DMS153 (cell line): ENCODE results near the gene PITHD1.
"Not testable (repeated sequence)": the region's sequence is repeated elsewhere in the genome, so short reads cannot be mapped to it uniquely, and the experiment has no call there.

Experiments used
- DNase-seq: peaks from one replicate; lab custom pipeline; 2025; lab: John Stamatoyannopoulos, UW

PITHD1 gene

DNA sequence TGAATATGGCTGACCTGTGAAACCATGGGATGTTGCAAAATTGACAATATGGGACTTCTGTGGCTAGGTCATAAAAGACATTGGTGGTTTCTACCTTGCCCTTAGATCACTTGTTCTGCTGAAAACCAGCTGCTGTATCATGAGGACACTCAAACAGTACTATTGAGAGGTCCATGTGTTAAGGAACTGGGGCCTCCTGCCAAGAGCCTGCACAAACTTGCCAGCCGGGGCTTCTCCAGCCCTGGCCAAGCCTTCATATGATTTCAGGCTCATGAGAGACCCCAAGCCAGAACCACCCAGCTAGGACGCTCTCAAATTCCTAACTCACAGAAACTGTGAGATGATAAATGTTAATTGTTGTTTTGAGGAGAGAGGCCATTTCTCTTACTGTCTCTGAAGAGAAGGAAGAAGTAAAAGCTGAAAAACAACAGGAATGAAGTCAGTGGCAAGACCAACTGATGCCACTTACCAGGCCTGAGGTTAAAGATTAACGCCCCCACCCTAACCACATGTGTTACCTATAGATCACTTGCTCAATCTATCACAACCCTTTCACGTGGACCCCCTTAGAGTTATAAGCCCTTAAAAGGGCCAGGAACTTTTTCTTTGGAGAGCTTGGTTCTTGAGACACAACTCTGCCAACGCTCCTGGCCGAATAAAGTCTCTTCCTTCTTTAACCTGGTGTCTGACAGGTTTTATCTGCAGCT lies 3.9 kb upstream of the PITHD1 start:
- no peak for DNase-seq

DNA sequence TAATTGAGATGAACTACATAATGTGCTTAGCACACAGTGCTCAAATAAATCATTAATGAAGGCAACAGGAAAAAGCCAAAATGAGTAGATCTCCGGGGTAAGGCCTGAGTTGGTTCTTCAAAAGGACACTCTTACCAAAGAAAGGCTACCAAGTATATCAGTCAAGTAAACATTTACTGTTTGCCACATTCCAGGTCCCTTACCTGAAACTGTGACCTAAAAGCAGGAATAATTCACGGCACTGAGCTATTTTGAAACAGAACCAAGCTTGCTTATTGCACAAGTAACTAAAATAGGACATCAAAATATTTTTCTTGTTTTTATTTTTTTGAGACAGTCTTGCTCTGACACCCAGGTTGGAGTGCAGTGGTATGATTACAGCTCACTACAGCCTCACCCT lies 2.0 kb upstream of the PITHD1 start:
- DNase-seq = no peak

DNA sequence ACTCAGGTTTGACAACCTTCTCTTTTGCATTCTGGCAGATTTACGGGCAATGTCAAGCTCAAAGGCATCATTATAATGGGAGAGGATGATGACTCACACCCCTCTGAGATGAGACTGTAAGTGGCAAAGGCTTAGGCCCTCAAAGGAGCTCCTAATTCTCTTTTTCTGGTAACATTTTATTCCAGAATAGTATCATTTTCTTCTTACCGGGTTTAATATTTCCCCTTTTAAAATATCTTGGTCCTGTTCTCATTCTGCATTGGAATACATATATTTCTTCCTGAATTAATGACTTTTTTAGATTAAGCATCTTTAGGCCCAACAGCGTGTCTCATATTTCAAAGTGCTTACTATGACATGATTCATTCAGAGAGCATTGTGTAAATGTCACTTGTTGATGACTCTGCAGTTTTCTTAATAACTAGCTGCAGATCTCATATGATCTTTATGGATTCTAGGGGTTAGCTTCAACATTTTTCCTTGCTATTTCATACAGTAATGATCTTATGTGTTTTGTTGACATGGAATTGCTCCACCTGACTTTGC lies 1.7 kb downstream of the PITHD1 start:
- DNase-seq = no peak

DNA sequence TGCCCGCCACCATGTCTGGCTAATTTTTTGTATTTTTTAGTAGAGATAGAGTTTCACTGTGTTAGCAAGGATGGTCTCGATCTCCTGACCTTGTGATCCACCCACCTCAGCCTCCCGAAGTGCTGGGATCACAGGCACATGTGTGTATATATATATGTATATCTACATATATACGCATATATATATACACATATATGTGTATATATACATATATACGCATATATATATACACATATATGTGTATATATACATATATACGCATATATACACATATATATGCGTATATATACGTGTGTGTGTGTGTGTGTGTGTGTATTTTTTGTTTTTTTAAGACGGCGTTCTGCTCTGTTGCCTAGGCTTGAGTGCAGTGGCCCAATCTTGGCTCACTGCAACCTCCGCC lies 4.9 kb downstream of the PITHD1 start:
- not testable (repeated sequence) for DNase-seq

DNA sequence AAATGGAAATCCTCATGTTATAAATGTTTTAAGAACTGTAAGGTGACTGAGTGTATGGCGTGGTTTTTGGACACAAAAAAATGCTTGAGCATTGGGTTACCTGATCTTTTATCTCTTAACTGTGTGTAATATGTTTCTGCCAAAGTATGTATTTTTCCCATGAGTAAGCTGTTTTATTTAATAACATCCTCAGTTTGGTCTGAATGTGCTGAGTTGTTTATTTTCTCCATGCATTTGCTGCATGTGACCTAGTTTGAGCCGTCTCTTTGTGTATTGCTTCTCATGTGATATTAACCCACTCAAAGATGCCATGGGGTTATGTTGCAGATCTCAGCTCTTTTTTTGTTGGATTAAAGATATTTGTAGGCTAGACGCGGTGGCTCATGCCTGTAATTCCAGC lies 6.6 kb downstream of the PITHD1 start:
- DNase-seq = no peak

DNA sequence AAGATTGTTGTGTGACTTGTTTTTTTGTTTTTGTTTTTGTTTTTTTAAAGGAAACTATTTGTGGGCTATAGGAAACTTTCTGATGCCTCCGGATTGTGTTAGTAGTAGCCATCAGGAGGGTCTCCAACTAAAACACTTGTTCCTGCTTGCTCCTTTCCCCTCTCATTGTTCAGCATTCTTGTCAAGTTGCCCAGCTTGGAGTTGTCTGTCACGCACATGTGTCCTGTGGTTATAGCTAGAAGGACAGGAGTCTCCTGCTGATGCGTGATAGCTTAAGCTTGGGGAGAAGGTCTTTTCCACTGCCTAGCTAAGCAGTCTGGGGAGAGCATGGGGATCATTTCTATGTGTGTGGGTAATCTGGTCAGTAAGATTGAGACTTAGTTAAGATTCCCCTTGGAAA lies 9.5 kb downstream of the PITHD1 start:
- DNase-seq = no peak

DNA sequence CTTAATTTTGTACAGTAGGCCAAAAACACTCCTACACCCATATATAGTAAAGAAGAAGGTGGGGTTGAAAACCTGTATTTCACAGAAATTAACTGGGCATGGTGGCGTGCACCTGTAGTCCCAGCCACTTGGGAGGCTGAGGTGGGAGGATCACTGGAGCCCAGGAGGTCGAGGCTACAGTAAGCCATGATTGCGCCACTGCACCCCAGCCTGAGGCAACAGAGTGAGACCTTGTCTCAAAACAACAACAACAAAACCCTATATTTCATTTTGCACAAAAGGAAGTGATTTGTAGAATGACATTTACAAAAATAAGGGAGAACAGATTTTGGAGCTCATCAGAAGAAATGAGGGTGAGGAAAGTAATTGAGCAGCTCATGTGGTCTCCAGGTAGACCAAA lies 10.5 kb downstream of the PITHD1 start:
- DNase-seq = no peak

DNA sequence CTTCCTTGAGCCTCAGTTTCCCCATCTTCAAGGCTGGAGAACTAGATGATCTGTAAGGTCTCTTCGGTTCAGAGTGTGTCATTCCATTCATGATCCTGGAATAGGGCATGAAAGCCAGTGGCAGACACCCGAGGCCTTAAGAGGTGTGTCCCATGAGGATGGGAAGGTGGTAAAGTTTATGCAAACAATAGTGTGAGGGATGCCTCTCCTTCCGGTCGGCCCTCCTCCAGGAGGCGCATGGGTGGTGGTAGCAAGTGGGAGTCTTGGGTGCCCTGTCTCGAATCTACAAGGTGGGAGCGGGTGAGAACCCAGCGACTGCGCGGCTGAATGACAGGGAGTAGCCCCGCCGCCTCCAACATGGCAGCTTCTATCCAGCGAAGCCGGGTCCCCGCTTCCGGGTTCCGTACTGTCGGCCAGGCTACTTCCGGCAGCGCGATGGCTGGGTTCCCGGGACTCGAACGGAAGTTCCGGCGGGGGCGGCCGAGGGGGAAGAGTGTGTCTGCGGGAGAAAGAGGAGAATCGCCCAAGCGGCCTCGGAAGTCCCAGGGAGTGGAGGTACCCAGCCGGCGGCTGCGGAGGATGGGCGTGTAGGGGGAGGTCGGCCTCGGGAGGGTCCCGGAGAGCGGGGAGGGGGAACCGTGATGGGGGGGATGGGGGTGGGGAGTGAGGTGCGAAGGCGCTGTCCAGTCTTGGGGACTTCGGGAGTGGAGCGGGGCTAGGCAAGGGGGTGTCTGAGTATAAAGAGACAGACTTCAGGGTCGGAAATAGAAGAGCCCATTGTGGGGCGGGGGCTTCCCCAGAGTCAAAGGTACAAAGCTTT lies 12.7 kb downstream of the PITHD1 start, which contains the start of gene LYPLA2:
LYPLA2 (plus strand) TSS at position 450 of the 820 bp plus-strand sequence. CDS start 1,538 bp downstream, outside the sequence.
- peak; percentile 86 for DNase-seq

DNA sequence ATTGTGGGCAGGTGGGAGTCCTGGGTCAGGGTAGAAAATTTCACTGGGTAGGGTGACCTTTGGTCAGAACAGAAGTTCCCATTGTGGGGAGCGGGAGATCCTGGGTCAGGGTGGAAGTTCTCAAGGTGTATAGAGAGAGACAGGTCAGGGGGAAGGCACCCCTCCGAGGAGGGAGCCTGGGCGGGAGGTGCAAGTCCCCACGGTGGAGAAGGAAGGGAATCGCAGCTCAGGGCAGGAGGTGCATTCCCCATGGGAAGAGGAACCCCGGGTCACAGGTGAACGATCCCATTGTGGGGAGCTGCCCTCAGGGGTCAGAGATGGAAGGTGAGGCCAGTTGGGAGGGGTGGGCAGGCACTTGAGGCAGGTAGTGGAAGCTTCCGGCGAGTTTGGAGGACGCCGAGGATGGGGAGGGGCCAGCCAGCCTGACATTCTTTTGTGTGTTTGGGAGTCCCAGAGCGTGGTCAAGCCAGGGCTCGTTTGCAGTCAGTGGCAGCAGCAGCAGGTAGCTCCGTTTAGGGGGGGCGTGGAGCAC lies 13.4 kb downstream of the PITHD1 start:
- no peak for DNase-seq

DNA sequence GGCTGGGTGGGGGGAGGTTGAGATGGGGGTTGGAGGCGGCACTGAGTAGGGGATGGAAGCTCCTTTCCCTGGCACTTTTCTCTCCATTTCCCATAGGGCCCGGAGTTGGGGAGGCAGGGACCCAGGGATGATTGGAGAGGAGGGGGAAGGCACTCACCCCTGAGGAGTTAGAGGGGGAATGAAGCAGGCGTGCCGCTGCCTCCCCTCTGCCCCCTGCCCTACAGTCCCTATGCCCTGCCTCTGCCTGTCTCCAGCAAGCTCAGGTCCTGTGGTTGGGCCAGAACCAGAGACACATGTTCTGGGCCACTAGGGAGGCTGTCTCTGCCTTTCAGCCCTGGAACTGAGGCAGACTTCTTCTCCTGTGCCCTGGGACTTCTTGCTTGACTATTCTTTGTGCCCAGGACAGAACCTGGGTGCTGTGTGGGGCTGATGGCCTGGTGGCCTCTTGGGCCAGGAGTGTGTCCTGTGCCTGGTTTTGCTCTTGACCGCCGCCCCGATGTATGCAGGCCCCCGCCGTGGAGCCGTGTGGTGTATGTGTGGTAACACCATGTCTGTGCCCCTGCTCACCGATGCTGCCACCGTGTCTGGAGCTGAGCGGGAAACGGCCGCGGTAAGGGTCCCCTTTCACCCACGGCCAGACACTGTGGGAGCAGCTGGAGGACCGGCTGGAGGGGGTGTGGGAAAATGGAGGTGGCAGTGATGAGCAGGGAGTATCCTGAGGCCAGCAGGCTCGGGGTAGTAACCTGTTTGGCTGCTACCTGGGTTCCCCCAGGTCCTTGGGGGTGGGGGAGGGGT lies 14.1 kb downstream of the PITHD1 start:
- DNase-seq = no peak

DNA sequence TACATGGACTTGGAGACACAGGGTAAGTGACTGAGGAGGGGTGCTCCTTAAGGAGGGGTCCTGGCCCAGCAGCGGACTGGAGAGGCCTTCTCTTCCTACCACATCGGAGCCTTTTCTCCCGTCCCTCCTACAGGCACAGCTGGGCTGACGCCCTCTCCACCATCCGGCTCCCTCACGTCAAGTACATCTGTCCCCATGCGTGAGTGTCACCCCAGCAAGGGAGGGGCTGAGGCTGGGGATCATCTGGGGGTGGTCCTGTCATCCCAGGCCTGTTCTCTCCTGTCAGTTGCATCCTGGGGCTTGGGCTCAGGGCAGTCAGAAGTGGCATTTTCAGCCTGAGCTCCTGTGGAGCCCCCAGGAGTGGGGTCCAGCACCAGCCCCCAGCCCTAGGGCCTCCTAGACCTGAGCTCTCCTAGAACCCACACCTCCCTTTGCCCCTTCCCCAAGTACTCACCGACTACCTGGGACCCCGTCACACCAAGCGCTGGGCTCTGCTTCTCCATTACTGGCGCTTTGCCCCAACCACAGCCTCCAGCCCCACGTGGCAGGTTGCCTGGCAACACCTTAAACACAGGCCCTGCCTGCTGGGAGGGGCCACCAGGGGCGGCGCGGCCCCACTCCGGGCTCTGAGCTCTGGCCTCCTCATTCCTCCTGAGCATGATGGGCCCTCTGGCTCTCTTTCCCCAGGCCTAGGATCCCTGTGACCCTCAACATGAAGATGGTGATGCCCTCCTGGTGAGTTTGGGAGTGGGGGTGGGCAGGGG lies 15.0 kb downstream of the PITHD1 start:
- no peak for DNase-seq

DNA sequence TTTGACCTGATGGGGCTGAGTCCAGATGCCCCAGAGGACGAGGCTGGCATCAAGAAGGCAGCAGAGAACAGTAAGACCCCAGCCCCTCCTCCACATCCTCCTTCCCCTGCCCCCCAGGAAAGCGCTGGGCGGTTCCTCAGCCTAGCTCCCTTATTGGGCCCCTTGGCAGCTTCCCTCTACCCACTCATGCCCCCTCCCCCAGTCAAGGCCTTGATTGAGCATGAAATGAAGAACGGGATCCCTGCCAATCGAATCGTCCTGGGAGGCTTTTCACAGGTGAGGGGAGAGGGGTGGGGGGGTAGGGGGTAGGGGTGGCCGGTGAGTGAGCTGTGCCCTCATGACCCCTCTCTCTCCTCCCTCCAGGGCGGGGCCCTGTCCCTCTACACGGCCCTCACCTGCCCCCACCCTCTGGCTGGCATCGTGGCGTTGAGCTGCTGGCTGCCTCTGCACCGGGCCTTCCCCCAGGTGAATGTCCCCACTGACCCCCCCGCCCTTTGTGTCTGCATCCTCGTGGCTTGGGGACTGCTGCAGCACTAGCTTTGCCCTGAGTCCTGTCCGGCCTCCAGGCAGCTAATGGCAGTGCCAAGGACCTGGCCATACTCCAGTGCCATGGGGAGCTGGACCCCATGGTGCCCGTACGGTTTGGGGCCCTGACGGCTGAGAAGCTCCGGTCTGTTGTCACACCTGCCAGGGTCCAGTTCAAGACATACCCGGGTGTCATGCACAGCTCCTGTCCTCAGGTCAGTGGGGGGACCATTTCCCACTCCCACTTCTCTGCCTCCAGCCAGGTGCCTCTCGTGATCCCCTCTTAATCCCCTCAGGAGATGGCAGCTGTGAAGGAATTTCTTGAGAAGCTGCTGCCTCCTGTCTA lies 15.9 kb downstream of the PITHD1 start:
- DNase-seq = no peak

DNA sequence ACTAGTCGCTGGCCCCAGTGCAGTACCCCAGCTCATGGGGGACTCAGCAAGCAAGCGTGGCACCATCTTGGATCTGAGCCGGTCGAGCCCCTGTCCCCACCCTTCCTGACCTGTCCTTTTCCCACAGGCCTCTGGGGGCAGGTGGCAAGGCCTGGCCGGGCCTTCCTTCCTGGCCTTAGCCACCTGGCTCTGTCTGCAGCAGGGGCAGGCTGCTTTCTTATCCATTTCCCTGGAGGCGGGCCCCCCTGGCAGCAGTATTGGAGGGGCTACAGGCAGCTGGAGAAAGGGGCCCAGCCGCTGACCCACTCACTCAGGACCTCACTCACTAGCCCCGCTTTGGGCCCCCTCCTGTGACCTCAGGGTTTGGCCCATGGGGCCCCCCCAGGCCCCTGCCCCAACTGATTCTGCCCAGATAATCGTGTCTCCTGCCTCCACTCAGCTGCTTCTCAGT lies 16.5 kb downstream of the PITHD1 start:
- not testable (repeated sequence) for DNase-seq

DNA sequence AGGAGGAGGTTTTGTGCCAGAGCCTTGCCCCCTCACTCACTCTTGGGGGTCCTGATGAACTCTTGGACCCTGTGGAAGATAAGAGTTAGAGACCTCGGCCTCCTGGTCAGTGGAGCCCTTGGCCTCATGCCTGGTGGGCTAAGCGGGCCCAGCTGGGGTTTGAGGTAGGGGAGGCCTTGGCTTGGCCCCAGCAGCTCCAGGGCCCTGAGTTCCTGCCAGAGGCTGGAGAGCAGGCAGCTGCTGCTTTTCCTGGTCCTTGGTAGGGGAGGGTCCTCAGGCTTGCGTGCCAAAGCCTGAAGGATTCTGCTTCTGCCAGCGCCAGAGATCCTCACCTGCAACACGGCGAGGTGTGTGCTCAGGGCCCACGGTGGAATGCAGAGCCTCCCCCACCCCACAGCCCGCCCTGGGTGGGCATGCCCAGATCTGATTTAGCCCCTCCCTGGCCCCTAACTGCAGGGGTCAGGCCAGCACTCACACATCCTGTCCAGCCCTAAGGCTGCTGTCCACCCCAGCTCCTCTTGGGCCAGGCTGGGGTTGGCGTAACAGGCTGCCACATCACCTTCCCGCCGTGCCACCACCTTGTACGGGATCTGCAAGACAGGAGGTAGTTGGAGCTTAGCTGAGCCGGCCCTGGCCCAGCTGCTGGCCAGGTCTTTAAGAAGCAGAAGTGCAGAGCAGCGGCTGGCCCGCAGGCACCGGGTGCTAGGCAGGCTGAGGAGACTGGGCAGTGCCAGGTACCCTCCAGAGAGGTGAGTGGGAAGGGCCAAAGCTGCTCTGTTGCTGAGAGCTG lies 17.7 kb downstream of the PITHD1 start:
- no peak for DNase-seq

DNA sequence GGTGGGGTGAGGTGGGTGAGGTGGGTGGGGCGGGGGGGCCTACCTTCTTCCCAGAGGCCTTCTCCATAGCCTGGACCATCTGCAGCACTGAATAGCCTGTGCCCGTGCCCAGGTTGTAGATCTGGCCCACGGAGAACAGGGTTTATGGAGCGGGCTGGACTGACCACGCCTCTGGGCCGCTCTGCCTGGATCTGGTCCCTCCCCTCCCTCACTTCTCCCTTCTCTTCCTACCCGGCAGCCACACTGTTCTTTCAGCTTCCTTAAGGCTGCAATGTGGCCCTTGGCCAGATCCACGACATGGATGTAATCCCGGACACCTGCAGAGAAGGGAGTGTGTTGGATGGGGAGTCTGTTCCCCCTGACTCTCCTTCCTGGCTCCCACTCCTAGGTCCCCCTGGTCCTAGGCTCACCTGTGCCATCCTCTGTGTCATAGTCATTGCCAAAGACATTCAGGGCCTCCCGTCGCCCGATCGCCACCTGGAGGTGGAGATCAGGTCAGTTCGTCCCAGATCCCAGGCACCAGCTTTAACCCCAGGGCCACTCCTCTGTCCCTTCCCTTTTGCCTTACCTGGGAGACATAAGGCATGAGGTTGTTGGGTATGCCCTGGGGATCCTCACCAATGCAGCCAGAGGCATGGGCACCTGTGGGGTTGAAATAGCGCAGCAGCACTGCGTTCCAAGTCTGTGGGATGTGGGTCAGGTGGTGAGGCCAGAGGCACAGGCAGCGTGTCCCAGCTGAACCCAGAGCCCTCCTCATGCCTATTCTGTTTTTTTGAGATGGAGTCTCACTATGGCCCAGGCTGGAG lies 18.5 kb downstream of the PITHD1 start:
- no peak for DNase-seq

DNA sequence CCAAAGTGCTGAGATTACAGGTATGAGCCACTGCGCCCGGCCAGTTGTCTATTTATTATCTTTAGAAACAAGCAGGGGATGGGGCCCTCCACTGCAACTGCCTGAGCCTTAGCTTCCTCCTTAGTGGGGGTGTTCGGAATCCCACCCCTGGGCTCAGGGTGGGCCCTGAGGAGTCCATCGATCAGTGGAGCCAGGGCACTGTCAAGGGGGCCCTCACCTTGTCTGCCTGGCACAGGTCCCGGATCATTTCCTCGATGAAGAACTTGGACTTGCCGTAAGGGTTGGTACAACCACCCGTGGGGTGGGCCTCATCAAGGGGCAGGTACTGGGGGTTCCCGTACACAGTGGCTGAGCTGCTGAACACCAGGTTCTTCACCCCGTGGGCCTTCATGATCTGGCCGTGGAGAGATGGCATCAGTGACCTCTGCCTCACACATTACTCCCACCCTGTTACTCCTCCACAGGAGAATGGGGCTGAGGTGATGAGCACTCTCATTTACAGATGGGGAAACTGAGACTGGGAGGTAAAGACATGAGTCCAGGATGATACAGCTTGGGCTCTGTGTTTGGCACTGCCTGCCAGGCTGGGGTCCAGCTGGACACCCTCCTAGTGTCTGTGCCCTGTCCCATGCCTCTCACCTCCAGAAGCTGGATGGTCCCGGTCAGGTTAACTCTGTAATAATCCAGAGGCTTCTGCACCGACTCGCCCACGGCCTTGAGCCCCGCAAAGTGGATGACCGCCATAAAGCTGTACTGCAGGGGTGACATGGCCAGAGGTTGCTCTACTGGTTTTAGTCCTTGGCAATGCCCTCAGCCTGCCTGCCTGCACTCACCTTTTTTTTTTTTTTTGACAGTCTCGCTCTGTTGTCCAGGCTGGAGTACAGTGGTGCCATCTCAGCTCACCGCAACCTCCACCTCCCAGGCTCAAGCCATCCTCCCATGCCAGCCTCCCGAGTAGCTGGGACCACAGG lies 19.5 kb downstream of the PITHD1 start:
- DNase-seq = no peak

DNA sequence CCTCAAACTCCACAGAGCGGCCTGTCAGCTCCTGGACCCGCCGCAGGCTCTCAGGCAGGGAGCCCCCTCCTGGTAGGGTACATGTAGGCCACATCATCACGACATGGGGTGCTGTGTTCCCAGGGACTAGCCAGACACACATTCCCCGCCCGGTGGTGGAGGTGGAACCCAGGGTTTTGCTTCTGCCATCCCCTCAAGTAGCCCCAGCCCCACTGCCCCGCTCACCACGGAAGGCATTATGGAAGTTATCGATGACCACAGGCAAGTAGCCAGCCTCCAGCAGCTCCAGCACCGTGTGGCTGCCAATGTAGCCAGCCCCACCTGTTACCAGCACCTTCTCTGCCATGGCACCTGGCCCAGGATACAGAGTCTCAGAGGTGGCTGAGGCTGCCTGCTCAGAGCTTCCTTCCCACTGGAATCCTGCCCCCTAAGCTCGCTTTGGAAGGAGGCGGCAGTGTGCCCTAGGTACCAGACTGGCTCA lies 20.5 kb downstream of the PITHD1 start:
- DNase-seq = no peak
